Breast epithelium (tissue), 3 donors: ENCODE measurements around the gene PHAX.

Source experiments
- CTCF ChIP-seq, 3 donors: fragments of 450-650 bp; IDR thresholded peaks; one replicate each; pipeline ENCODE4 v1.5.1; 2016 to 2017; ENCODE audit warnings: antibody characterized with exemption in 3 of 3, mild to moderate bottlenecking in 3 of 3, moderate library complexity in 3 of 3
- POLR2A ChIP-seq: fragments of 450-650 bp; IDR thresholded peaks from one replicate; pipeline ENCODE4 v1.6.1; 2016; ENCODE audit warnings: antibody characterized with exemption, mild to moderate bottlenecking, moderate library complexity
- POLR2AphosphoS5 ChIP-seq, 3 donors: sonication (generic); formaldehyde crosslinking; IDR thresholded peaks; one replicate each; pipeline ENCODE4 v1.6.1; 2017; ENCODE audit warnings: antibody characterized with exemption in 3 of 3

GRCh38 chr5:126613941-126614592, 13.3 kb downstream of the PHAX start:
- TF ChIP-seq CTCF (IDR thresholded peaks at IDR 0.05) (no peak), POLR2A (no peak), POLR2AphosphoS5 (IDR thresholded peaks at IDR 0.05) (no peak)
